ENCODE measurements around the gene SELENOP.

- TF ChIP-seq EZH2 (IDR thresholded peaks at IDR 0.05) (no peak), ATF3 (IDR thresholded peaks at IDR 0.05) (no peak)
Observed at GRCh38 chr5:42761791-42762190, 49.9 kb downstream of the SELENOP start.

Measured in HCT116 (cell line).